Measurements from ENCODE around the gene MED27. TPM values are rescaled to one million over a fixed set of nuclear protein-coding genes. Genes with fewer than 3 reads are reported as not detected.

MED27 gene
- total RNA-seq, 1 donor from 2014 or later: 10.5 TPM

- Histone ChIP-seq H3K36me3 (ENCODE audit: control insufficient read depth, insufficient read depth, low read length) (no peaks in the 10 kb centered on the region), H3K4me3 (ENCODE audit: low read depth, low read length) (no peak overlapping the region), H3K27me3 (ENCODE audit: control insufficient read depth, insufficient read depth, low read length) (no peaks in the 10 kb centered on the region)
- DNase-seq (ENCODE audit: low read depth): no peak
- no peak for FAIRE-seq
- TF ChIP-seq, protein P1, sequence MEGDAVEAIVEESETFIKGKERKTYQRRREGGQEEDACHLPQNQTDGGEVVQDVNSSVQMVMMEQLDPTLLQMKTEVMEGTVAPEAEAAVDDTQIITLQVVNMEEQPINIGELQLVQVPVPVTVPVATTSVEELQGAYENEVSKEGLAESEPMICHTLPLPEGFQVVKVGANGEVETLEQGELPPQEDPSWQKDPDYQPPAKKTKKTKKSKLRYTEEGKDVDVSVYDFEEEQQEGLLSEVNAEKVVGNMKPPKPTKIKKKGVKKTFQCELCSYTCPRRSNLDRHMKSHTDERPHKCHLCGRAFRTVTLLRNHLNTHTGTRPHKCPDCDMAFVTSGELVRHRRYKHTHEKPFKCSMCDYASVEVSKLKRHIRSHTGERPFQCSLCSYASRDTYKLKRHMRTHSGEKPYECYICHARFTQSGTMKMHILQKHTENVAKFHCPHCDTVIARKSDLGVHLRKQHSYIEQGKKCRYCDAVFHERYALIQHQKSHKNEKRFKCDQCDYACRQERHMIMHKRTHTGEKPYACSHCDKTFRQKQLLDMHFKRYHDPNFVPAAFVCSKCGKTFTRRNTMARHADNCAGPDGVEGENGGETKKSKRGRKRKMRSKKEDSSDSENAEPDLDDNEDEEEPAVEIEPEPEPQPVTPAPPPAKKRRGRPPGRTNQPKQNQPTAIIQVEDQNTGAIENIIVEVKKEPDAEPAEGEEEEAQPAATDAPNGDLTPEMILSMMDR (IDR thresholded peaks at IDR 0.05; ENCODE audit: insufficient read depth, low read length, severe bottlenecking): no peak
Measured at GRCh38 chr9:132074736-132075135, 4.9 kb downstream of the MED27 start.

DNA sequence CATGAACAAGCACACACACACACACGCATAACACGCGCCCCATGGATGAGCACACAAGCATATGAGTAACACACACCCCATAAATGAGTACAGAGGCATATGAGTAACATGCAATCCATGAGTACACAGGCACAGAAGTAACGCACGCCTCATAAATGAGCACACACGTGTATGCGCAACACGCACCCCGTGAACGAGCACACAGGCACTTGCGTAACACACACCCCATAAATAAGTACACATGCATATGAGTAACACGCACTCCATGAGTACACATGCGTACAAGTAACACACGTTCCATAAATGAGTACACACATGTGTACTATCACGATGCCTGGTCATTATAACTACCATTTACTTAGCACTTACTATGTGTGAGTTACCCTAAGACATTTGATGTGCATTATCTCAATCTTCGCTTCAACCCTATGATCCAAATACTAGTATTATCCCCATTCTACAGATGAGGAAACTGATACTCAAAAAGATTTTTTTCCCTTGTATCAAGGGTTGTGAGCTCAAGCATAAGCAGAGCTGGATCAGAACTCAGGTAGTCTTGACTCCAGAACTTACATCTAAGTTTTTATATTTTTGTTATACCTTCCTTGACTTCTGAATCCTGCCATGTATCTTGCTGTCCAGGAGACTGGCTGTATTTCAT is 7.7 kb downstream of the MED27 start:
- no peak for DNase-seq (ENCODE audit: low read depth)
- no peak for FAIRE-seq
- H3K4me3 ChIP-seq (ENCODE audit: low read depth, low read length): no peak overlapping the region
- no peaks in the 10 kb centered on the region for H3K36me3 ChIP-seq (ENCODE audit: control insufficient read depth, insufficient read depth, low read length)
- no peaks in the 10 kb centered on the region for H3K27me3 ChIP-seq (ENCODE audit: control insufficient read depth, insufficient read depth, low read length)
- TF ChIP-seq, protein P1 (IDR thresholded peaks at IDR 0.05; ENCODE audit: insufficient read depth, low read length, severe bottlenecking): no peak

DNA sequence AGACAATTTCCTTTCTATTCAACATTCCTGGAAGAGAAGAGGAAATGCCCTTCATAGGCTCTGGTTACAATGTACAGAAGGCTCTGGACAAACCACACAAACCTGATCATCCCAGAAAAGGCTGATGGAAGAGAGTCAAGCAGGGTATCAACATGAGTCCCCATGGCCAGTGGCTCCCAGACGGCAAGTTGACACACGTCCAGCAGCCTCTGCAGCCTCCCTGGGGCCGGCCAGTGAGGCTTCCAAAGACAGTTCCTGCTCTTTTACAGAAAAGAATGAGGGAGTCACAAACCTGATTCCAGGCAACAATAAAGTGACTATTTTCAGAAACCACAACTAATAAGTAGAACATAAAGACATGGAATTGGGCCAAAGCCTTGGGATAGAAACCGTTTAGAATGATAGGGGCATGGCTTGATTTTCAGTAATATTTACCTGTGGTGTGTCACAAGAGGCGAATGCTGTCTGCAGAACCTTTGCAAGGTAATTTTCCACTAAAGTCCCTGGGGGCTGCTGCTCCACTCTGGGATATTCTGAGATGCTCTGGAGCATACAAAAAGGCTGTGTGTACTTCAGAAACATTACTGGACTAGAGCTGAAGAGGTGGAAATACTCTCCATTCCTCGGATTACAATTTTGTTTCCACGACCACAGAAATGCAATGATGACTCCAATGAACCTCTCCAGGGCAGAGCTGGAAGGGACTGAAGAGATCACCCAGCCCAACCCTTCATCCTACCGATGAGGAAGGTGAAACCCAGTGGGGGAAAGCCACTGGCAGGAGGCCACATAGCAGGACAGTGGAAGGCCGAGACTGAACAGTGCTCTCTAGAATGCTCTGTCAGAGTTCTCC is 10.4 kb downstream of the MED27 start:
- Histone ChIP-seq H3K4me3 (ENCODE audit: low read depth, low read length) (no peak overlapping the region), H3K27me3 (ENCODE audit: control insufficient read depth, insufficient read depth, low read length) (no peaks in the 10 kb centered on the region), H3K36me3 (ENCODE audit: control insufficient read depth, insufficient read depth, low read length) (no peaks in the 10 kb centered on the region)
- DNase-seq (ENCODE audit: low read depth) (peak; percentile 26), FAIRE-seq (no peak)
- TF ChIP-seq, protein P1 (IDR thresholded peaks at IDR 0.05; ENCODE audit: insufficient read depth, low read length, severe bottlenecking): no peak

GRCh38 chr9:132068605-132069004 is 11.1 kb downstream of the MED27 start:
- Histone ChIP-seq H3K27me3 (ENCODE audit: control insufficient read depth, insufficient read depth, low read length) (no peaks in the 10 kb centered on the region), H3K4me3 (ENCODE audit: low read depth, low read length) (no peak overlapping the region), H3K36me3 (ENCODE audit: control insufficient read depth, insufficient read depth, low read length) (no peaks in the 10 kb centered on the region)
- TF ChIP-seq, protein P1 (IDR thresholded peaks at IDR 0.05; ENCODE audit: insufficient read depth, low read length, severe bottlenecking): no peak
- no peak for FAIRE-seq
- no peak for DNase-seq (ENCODE audit: low read depth)

- no peak overlapping the region for H3K4me3 ChIP-seq (ENCODE audit: low read depth, low read length)
- TF ChIP-seq, protein P1 (IDR thresholded peaks at IDR 0.05; ENCODE audit: insufficient read depth, low read length, severe bottlenecking): no peak
- FAIRE-seq (no peak), DNase-seq (ENCODE audit: low read depth) (no peak)
- H3K27me3 ChIP-seq (ENCODE audit: control insufficient read depth, insufficient read depth, low read length): no peaks in the 10 kb centered on the region
- no peaks in the 10 kb centered on the region for H3K36me3 ChIP-seq (ENCODE audit: control insufficient read depth, insufficient read depth, low read length)
Measured at GRCh38 chr9:132066511-132066910, 13.2 kb downstream of the MED27 start.
